ENCODE data around the gene RSRC1.

DNA sequence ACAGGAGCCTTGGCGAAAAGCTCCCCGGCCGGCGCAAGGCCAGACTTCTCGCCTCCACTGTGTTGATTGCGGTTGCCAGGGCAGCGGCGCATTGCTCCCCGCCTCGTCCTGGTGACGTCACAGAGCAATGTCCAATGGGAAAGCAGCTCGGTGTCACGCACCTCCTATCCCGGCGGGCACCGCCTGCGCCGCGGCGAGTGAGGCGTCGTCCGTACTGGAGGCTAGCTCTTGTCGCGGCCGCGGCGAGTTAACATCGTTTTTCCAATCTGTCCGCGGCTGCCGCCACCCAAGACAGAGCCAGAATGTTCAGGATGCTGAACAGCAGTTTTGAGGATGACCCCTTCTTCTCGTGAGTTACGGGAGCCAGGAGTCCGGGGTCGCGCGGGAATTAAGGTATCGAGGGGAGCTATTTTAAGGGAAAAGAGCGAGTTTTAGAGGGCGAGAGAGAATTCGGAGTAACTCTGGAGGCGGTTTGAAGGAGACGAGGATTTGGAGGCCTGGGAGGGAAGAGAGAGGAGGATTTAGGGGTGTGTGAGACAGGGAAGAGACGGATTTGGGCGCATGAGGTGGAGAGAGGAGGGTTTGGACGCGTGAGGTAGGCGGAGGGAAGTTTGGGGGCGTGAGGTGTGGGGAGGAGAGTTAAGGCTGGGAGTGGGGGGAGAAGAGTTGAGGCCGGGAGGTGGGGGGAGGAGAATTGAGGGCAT is 461.3 kb downstream of the RSRC1 start, which contains the start of gene MLF1:
- TF ChIP-seq, protein P1, sequence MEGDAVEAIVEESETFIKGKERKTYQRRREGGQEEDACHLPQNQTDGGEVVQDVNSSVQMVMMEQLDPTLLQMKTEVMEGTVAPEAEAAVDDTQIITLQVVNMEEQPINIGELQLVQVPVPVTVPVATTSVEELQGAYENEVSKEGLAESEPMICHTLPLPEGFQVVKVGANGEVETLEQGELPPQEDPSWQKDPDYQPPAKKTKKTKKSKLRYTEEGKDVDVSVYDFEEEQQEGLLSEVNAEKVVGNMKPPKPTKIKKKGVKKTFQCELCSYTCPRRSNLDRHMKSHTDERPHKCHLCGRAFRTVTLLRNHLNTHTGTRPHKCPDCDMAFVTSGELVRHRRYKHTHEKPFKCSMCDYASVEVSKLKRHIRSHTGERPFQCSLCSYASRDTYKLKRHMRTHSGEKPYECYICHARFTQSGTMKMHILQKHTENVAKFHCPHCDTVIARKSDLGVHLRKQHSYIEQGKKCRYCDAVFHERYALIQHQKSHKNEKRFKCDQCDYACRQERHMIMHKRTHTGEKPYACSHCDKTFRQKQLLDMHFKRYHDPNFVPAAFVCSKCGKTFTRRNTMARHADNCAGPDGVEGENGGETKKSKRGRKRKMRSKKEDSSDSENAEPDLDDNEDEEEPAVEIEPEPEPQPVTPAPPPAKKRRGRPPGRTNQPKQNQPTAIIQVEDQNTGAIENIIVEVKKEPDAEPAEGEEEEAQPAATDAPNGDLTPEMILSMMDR (conservative IDR thresholded peaks at IDR 0.05; ENCODE audit: low read length): no peak
- no peak for TF ChIP-seq EZH2phosphoT487 (IDR thresholded peaks at IDR 0.05; ENCODE audit: borderline replicate concordance, low read depth, low read length)
